ENCODE measurements around the gene ZNF808. TPM values are rescaled to one million over a fixed set of nuclear protein-coding genes. Genes with fewer than 3 reads are reported as not detected.
"Not testable (repeated sequence)": the region's sequence is repeated elsewhere in the genome, so short reads cannot be mapped to it uniquely, and the experiment has no call there.

The ZNF808 gene
- total and polyA plus RNA-seq, 9 of the 15 experiments (the other 6 are each of a cell fraction or from before 2014, with no cell fraction given) = 3.1 to 20.1 (median 10.9) TPM

DNA sequence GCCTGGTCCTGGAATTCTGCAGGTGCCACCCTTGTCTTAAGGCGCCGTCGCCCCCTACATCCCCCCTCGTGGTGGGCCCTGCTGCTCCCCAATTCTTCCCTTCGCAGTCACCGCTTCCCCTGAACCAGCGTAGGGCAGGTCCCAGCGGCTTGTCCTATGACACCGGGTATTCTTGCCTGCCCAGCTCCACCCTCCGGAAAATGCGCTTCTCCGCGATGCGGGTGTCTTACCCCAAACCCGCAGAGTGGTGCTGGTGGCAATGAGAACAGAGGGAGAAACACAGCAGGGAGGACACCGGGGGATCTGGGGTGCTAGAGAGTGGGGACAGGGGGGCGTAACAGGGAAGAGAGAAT is 9.0 kb downstream of the ZNF808 start:
- ATAC-seq (no peak), DNase-seq (ENCODE audit: extremely low read depth in 1 of 4, low spot score in 3 of 4) (no peak), FAIRE-seq (no peak)
- 90% methylated on average over 12 of the region's 17 CpGs for WGBS (ENCODE audit: insufficient coverage, low coverage, missing lambda C conversion rate)
- ChIA-PET CTCF (ENCODE audit: low intra/inter-chr PET ratio) (no interaction called here), POLR2A (no interaction called here)
- Histone ChIP-seq H3K4me1 (replicated peaks in 1 of 2; ENCODE audit: control insufficient read depth in 2 of 2, insufficient read depth in 2 of 2, low read length in 2 of 2) (no peaks in the 10 kb centered on the region), H3K4me3 (no peak overlapping the region), H4K20me1 (replicated peaks; ENCODE audit: control insufficient read depth, insufficient read depth, low read length) (no peaks in the 10 kb centered on the region), H3K27ac (ENCODE audit: extremely low read depth, low read depth, low read length) (no peak overlapping the region), H3K9me1 (ENCODE audit: control insufficient read depth, insufficient read depth, low read length) (no peaks in the 10 kb centered on the region), H3K4me2 (ENCODE audit: insufficient read depth, low read length) (no peak overlapping the region), H3K36me3 (ENCODE audit: control insufficient read depth, insufficient read depth, low read length) (peaks cover 30% of the 10 kb centered on the region), H3K9ac (ENCODE audit: insufficient read depth in 1 of 2, low read depth in 2 of 2, low read length in 2 of 2) (no peak overlapping the region), H3K9me3 (replicated peaks; ENCODE audit: control insufficient read depth, insufficient read depth, low read depth, low read length) (no peaks in the 10 kb centered on the region), H2AFZ (ENCODE audit: low read depth, low read length) (no peak overlapping the region), H3K27me3 (ENCODE audit: control insufficient read depth in 2 of 2, insufficient read depth in 2 of 2, low read length in 2 of 2) (no peaks in the 10 kb centered on the region), H3K79me2 (ENCODE audit: control insufficient read depth, insufficient read depth, low read length) (peaks cover 17% of the 10 kb centered on the region)
- no peak for TF ChIP-seq ZNF77 (CRISPR knock-in tag; IDR thresholded peaks at IDR 0.05)
- no peak for TF ChIP-seq NR1H2 (CRISPR knock-in tag; IDR thresholded peaks at IDR 0.05)
- 0 out of 2 replicates have a peak, but pooled peaks have one; percentile 29 for TF ChIP-seq RBFOX2 (IDR thresholded peaks at IDR 0.05; ENCODE audit: low read depth, low read length)
- TF ChIP-seq POLR2G (IDR thresholded peaks at IDR 0.05; ENCODE audit: low read depth, low read length) = peak; percentile 25; the same call in 1 of the 2 replicates
- no TSS peak for BruUV-seq (replicated peaks)
- in situ Hi-C loops (cut with MboI) (no loop called here), intact Hi-C loops (cut with micrococcal nuclease) (no loop called here)

DNA sequence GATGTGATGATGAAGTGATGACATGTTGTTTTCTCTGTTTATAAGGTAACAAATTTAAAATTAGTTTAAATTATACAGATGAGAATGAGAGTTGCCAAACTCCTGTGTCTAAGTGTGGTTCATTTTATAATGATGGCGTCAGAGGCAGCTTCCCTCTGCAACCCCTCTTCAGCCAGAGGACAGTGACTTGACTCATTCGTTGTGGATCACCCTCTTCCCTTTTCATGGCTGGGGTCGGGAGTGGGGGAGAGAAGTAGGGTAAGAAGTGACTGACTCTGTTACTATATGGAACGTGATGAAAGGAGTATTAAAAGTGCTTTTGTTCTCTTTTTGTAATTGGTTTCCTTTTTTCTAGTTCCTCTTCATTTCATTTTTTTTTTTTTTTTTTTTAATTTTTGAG is 11.3 kb downstream of the ZNF808 start:
- H3K79me2 ChIP-seq (ENCODE audit: control insufficient read depth, insufficient read depth, low read length); H3K4me1 ChIP-seq (replicated peaks in 1 of 2; ENCODE audit: control insufficient read depth in 2 of 2, insufficient read depth in 2 of 2, low read length in 2 of 2); H3K9me1 ChIP-seq (ENCODE audit: control insufficient read depth, insufficient read depth, low read length); H3K4me3 ChIP-seq; H2AFZ ChIP-seq (ENCODE audit: low read depth, low read length); BruUV-seq (replicated peaks); ATAC-seq; H3K9me3 ChIP-seq (replicated peaks; ENCODE audit: control insufficient read depth, insufficient read depth, low read depth, low read length); H4K20me1 ChIP-seq (replicated peaks; ENCODE audit: control insufficient read depth, insufficient read depth, low read length); intact Hi-C loops (cut with micrococcal nuclease); H3K4me2 ChIP-seq (ENCODE audit: insufficient read depth, low read length); H3K27ac ChIP-seq (ENCODE audit: extremely low read depth, low read depth, low read length); H3K27me3 ChIP-seq (ENCODE audit: control insufficient read depth in 2 of 2, insufficient read depth in 2 of 2, low read length in 2 of 2); DNase-seq (ENCODE audit: extremely low read depth in 1 of 4, low spot score in 3 of 4); POLR2A ChIA-PET; CTCF ChIA-PET (ENCODE audit: low intra/inter-chr PET ratio); H3K9ac ChIP-seq (ENCODE audit: insufficient read depth in 1 of 2, low read depth in 2 of 2, low read length in 2 of 2); in situ Hi-C loops (cut with MboI): not testable (repeated sequence)
- peaks cover 23% of the 10 kb centered on the region; the same call in 2 of the 3 replicates for H3K36me3 ChIP-seq (ENCODE audit: control insufficient read depth, insufficient read depth, low read length)
- WGBS (ENCODE audit: insufficient coverage, low coverage, missing lambda C conversion rate) = 84% methylated on average over 4 of the region's 4 CpGs
- peak; percentile 72 for FAIRE-seq

DNA sequence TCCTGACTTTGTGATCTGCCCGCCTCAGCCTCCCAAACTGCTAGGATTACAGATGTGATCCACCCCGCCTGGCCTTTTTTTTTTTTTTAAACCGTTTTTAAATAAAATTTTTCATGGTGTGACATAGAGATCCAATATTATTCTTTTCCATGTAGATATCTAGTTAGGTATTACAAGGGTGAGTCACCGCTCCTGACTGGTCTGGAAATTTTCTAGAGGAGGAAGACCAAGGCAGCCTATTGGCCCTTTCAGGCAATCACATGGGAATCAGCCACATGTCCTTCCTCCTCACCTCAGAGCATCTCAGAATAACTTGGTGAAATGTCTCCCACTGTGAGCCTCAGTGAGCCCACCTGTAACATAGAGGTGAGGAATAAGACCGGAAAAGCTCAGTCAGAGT is 13.7 kb downstream of the ZNF808 start:
- ATAC-seq; H3K4me3 ChIP-seq; POLR2A ChIA-PET; CTCF ChIA-PET (ENCODE audit: low intra/inter-chr PET ratio); H3K4me2 ChIP-seq (ENCODE audit: insufficient read depth, low read length); BruUV-seq (replicated peaks); H3K27ac ChIP-seq (ENCODE audit: extremely low read depth, low read depth, low read length); H3K9ac ChIP-seq (ENCODE audit: insufficient read depth in 1 of 2, low read depth in 2 of 2, low read length in 2 of 2); H3K9me3 ChIP-seq (replicated peaks; ENCODE audit: control insufficient read depth, insufficient read depth, low read depth, low read length); H2AFZ ChIP-seq (ENCODE audit: low read depth, low read length); H4K20me1 ChIP-seq (replicated peaks; ENCODE audit: control insufficient read depth, insufficient read depth, low read length); H3K9me1 ChIP-seq (ENCODE audit: control insufficient read depth, insufficient read depth, low read length); H3K79me2 ChIP-seq (ENCODE audit: control insufficient read depth, insufficient read depth, low read length); DNase-seq (ENCODE audit: extremely low read depth in 1 of 4, low spot score in 3 of 4); intact Hi-C loops (cut with micrococcal nuclease); H3K4me1 ChIP-seq (replicated peaks in 1 of 2; ENCODE audit: control insufficient read depth in 2 of 2, insufficient read depth in 2 of 2, low read length in 2 of 2); H3K27me3 ChIP-seq (ENCODE audit: control insufficient read depth in 2 of 2, insufficient read depth in 2 of 2, low read length in 2 of 2); in situ Hi-C loops (cut with MboI): not testable (repeated sequence)
- FAIRE-seq = peak; percentile 6
- 83% methylated on average over 5 of the region's 5 CpGs for WGBS (ENCODE audit: insufficient coverage, low coverage, missing lambda C conversion rate)
- H3K36me3 ChIP-seq (ENCODE audit: control insufficient read depth, insufficient read depth, low read length) = peaks cover 27% of the 10 kb centered on the region; the same call in 1 of the 3 replicates
